ENCODE measurements around the gene CAMK1G. TPM values are rescaled to one million over a fixed set of nuclear protein-coding genes. Genes with fewer than 3 reads are reported as not detected.

Gene CAMK1G
- total and polyA plus RNA-seq, 2 donors (not counting 3 experiments of a cell fraction or from before 2014, with no cell fraction given) = not detected

DNA sequence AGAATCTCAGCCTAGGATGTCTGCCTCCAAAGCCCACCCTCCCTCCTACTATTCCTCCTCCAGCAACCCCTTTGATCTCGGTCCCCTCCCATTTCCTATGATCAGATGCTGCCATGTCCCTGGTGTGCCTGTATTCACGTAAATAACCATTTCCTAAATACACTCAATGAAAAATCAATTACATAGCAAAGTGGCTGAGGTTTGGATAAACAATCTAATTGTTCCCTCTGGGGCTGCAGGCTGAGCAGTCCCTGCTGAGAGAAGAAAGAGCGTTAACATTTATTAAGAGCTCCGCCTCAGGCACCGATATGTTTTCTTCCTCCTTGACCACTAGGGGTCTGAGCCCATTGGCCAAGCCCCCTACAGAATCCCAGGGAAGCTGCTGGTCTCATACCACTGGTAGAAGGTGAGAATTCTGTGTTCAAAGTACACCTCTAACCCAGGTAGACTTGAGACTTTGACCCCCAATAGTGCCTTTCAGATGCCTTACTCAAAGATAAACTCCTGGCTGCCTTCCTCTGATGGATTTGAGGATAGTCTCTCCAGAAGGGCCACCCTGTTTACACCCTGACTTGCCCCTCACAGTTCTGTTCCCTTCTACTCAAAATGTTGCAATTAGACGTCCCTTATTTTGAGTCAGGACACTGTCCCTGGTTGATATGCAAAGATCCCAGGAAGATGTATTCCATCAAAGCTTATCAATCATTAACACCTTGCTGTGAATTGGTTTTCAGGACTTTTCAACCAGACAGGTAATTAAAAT lies 33.9 kb upstream of the CAMK1G start:
- no peak for FAIRE-seq
- no peaks in the 10 kb centered on the region for H3K4me1 ChIP-seq (ENCODE audit: control insufficient read depth, extremely low read depth, insufficient read depth, low read length)
- POLR2A ChIA-PET = no interaction called here

DNA sequence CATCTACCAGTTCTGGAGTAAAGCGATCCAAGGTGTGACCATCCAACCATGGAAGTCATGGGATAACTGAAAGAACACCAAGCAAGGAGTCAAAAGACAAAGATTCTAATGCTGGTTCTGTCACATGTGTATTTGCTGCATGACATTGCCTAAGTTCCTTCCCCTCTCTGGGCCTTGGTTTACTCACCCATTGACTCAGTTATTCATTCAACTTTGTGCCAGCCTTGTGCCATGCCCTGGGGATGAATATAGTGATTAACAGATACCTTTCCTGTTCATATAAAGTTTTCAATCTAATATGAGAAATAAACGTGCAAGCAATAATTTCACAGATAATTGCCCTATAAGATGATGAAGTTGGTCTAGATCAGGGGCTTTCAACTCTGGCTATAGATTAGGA lies 33.0 kb upstream of the CAMK1G start:
- Histone ChIP-seq H3K4me1 (ENCODE audit: control insufficient read depth, extremely low read depth, insufficient read depth, low read length) (no peaks in the 10 kb centered on the region), H3K27ac (ENCODE audit: insufficient read depth, low read depth, low read length) (no peak overlapping the region), H3K27me3 (ENCODE audit: control insufficient read depth in 2 of 2, insufficient read depth in 2 of 2, low read length in 2 of 2) (peaks cover 2 to 5% of the 10 kb centered on the region in 2 experiments), H3K9me3 (replicated peaks; ENCODE audit: control insufficient read depth, insufficient read depth, low read length) (no peaks in the 10 kb centered on the region), H2AFZ (ENCODE audit: low read depth, low read length) (no peak overlapping the region), H3K4me3 (replicated peaks in 1 of 3; ENCODE audit: insufficient read depth in 1 of 3, low read depth in 1 of 3, low read length in 3 of 3) (no peak overlapping the region), H4K20me1 (replicated peaks; ENCODE audit: control insufficient read depth, extremely low read depth, insufficient read depth, low read length) (no peaks in the 10 kb centered on the region), H3K4me2 (ENCODE audit: insufficient read depth, low read length) (no peak overlapping the region), H3K9me1 (replicated peaks; ENCODE audit: control insufficient read depth, extremely low read depth, insufficient read depth, low read length) (no peaks in the 10 kb centered on the region), H3K9ac (replicated peaks; ENCODE audit: extremely low read depth, insufficient read depth, low read length) (no peak overlapping the region), H3K36me3 (ENCODE audit: control insufficient read depth in 2 of 2, extremely low read depth in 1 of 2, insufficient read depth in 2 of 2, low read length in 2 of 2) (no peaks in the 10 kb centered on the region), H3K79me2 (ENCODE audit: control insufficient read depth, insufficient read depth, low read length) (no peaks in the 10 kb centered on the region)
- intact Hi-C loops (cut with micrococcal nuclease) (no loop called here), dilution Hi-C loops (cut with MboI; ENCODE audit: extremely low pct_ligation_motif_present, low sequenced_read_pairs) (no loop called here)
- CTCF ChIA-PET = no interaction called here
- no peak for FAIRE-seq
- DNase-seq (ENCODE audit: low read depth, low spot score) = no peak
- TF ChIP-seq EZH2 (IDR thresholded peaks at IDR 0.05; ENCODE audit: borderline replicate concordance, low read depth, low read length, severe bottlenecking) (no peak), MYC (IDR thresholded peaks at IDR 0.05; ENCODE audit: low read depth, low read length) (no peak), GATA2 (IDR thresholded peaks at IDR 0.05; ENCODE audit: insufficient read depth, insufficient read length, low read depth, low read length) (no peak), FOS (IDR thresholded peaks at IDR 0.05; ENCODE audit: borderline replicate concordance, insufficient read depth, low read length) (no peak), POLR2AphosphoS5 (IDR thresholded peaks at IDR 0.05; ENCODE audit: insufficient read depth, low read depth, low read length) (no peak), POLR2A (IDR thresholded peaks at IDR 0.05; ENCODE audit: low read depth, low read length) (no peak), JUN (IDR thresholded peaks at IDR 0.05; ENCODE audit: borderline replicate concordance, insufficient read depth, insufficient read length, low read depth) (no peak)
- TF ChIP-seq, protein P1, sequence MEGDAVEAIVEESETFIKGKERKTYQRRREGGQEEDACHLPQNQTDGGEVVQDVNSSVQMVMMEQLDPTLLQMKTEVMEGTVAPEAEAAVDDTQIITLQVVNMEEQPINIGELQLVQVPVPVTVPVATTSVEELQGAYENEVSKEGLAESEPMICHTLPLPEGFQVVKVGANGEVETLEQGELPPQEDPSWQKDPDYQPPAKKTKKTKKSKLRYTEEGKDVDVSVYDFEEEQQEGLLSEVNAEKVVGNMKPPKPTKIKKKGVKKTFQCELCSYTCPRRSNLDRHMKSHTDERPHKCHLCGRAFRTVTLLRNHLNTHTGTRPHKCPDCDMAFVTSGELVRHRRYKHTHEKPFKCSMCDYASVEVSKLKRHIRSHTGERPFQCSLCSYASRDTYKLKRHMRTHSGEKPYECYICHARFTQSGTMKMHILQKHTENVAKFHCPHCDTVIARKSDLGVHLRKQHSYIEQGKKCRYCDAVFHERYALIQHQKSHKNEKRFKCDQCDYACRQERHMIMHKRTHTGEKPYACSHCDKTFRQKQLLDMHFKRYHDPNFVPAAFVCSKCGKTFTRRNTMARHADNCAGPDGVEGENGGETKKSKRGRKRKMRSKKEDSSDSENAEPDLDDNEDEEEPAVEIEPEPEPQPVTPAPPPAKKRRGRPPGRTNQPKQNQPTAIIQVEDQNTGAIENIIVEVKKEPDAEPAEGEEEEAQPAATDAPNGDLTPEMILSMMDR (IDR thresholded peaks at IDR 0.05; ENCODE audit: extremely low read depth in 1 of 2, insufficient read depth in 1 of 2, low read depth in 1 of 2, low read length in 2 of 2) = no peak
- TF ChIP-seq, protein P2, sequence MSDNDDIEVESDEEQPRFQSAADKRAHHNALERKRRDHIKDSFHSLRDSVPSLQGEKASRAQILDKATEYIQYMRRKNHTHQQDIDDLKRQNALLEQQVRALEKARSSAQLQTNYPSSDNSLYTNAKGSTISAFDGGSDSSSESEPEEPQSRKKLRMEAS (IDR thresholded peaks at IDR 0.05; ENCODE audit: insufficient read depth, insufficient read length) = no peak
- no TSS peak for BruUV-seq (replicated peaks)
- POLR2A ChIA-PET = no interaction called here

More for the DNA sequence above, 33.9 kb upstream of the CAMK1G start:
- TF ChIP-seq JUN (IDR thresholded peaks at IDR 0.05; ENCODE audit: borderline replicate concordance, insufficient read depth, insufficient read length, low read depth) = no peak
- TF ChIP-seq, protein P1 (IDR thresholded peaks at IDR 0.05; ENCODE audit: extremely low read depth in 1 of 2, insufficient read depth in 1 of 2, low read depth in 1 of 2, low read length in 2 of 2) = peak in 1 of 2 donors; percentile 23
- Histone ChIP-seq H3K9me1 (replicated peaks; ENCODE audit: control insufficient read depth, extremely low read depth, insufficient read depth, low read length) (no peaks in the 10 kb centered on the region), H4K20me1 (replicated peaks; ENCODE audit: control insufficient read depth, extremely low read depth, insufficient read depth, low read length) (no peaks in the 10 kb centered on the region), H3K27ac (ENCODE audit: insufficient read depth, low read depth, low read length) (no peak overlapping the region), H3K4me3 (replicated peaks in 1 of 3; ENCODE audit: insufficient read depth in 1 of 3, low read depth in 1 of 3, low read length in 3 of 3) (no peak overlapping the region), H3K4me2 (ENCODE audit: insufficient read depth, low read length) (no peak overlapping the region), H2AFZ (ENCODE audit: low read depth, low read length) (no peak overlapping the region), H3K79me2 (ENCODE audit: control insufficient read depth, insufficient read depth, low read length) (no peaks in the 10 kb centered on the region), H3K36me3 (ENCODE audit: control insufficient read depth in 2 of 2, extremely low read depth in 1 of 2, insufficient read depth in 2 of 2, low read length in 2 of 2) (no peaks in the 10 kb centered on the region), H3K9ac (replicated peaks; ENCODE audit: extremely low read depth, insufficient read depth, low read length) (no peak overlapping the region), H3K27me3 (ENCODE audit: control insufficient read depth in 2 of 2, insufficient read depth in 2 of 2, low read length in 2 of 2) (peaks cover 2 to 5% of the 10 kb centered on the region in 2 experiments), H3K9me3 (replicated peaks; ENCODE audit: control insufficient read depth, insufficient read depth, low read length) (no peaks in the 10 kb centered on the region)
- dilution Hi-C loops (cut with MboI; ENCODE audit: extremely low pct_ligation_motif_present, low sequenced_read_pairs) = no loop called here
- intact Hi-C loops (cut with micrococcal nuclease) = no loop called here
- no TSS peak for BruUV-seq (replicated peaks)
- no peak for DNase-seq (ENCODE audit: low read depth, low spot score)
- CTCF ChIA-PET = interaction anchor here (0.8 to 1.7 kb wide), 4 partner anchors 14 to 139 kb away, joined by 3 to 6 read pairs (median 4); no protein-coding TSS in a partner anchor

All from endothelial cell of umbilical vein (primary cell).